DOHH2 (cell line): ENCODE data around the gene ACTMAP.

Experiments
- EZH2phosphoT487 ChIP-seq: fragments of 200-600 bp; sonication (generic); IDR thresholded peaks from 2 replicates; pipeline ENCODE4 v1.6.1; 2017; ENCODE audit warnings: borderline replicate concordance, mild to moderate bottlenecking, antibody characterized with exemption, low read length, moderate library complexity, mixed read lengths
- TF ChIP-seq, protein P1 (sequence below): fragments of 200-600 bp; sonication (generic); IDR thresholded peaks from one replicate; pipeline ENCODE4 v1.5.1; 2014; ENCODE audit warnings: antibody characterized with exemption, mild to moderate bottlenecking, low read depth, low read length; ENCODE audit not compliant: poor library complexity, severe bottlenecking

DNA sequence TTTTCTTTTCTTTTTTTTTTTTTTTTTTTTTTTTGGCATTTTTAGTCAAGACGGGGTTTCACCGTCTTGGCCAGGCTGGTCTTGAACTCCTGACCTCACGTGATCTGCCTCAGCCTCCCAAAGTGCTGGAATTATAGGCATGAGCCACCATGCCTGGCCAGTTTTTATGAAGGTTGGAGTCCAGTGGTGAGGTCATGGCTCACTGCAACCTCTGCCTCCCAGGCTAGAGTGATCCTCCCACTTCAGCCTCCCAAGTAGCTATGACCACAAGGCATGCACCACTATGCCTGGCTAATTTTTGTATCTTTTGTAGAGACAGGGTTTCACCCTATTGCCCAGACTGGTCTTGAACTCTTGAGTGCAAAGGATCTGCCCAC, 5.0 kb upstream of the ACTMAP start:
- TF ChIP-seq, protein P1, sequence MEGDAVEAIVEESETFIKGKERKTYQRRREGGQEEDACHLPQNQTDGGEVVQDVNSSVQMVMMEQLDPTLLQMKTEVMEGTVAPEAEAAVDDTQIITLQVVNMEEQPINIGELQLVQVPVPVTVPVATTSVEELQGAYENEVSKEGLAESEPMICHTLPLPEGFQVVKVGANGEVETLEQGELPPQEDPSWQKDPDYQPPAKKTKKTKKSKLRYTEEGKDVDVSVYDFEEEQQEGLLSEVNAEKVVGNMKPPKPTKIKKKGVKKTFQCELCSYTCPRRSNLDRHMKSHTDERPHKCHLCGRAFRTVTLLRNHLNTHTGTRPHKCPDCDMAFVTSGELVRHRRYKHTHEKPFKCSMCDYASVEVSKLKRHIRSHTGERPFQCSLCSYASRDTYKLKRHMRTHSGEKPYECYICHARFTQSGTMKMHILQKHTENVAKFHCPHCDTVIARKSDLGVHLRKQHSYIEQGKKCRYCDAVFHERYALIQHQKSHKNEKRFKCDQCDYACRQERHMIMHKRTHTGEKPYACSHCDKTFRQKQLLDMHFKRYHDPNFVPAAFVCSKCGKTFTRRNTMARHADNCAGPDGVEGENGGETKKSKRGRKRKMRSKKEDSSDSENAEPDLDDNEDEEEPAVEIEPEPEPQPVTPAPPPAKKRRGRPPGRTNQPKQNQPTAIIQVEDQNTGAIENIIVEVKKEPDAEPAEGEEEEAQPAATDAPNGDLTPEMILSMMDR, result no peak
- TF ChIP-seq EZH2phosphoT487, result no peak
